COLO668 (cell line): ENCODE results near the gene STAC.

ENCODE experiments used
- DNase-seq: peaks from one replicate; lab custom pipeline; 2025; ENCODE audit not compliant: unreplicated experiment; lab: John Stamatoyannopoulos, UW

Gene STAC

GRCh38 chr3:36380221-36381031 lies at the start of gene STAC:
Gene STAC (plus strand): TSS chr3:36380504. CDS start chr3:36380644, 140 bp downstream.
- peak; percentile 71 for DNase-seq

- no peak for DNase-seq
Measured at GRCh38 chr3:36332139-36332538, 48.2 kb upstream of the STAC start.

- DNase-seq: no peak
Measured at GRCh38 chr3:36362216-36362615, 18.1 kb upstream of the STAC start.

GRCh38 chr3:36362973-36363372 lies 17.3 kb upstream of the STAC start:
- no peak for DNase-seq

GRCh38 chr3:36364260-36364659 lies 16.0 kb upstream of the STAC start:
- no peak for DNase-seq

GRCh38 chr3:36365829-36366228 lies 14.5 kb upstream of the STAC start:
- DNase-seq: no peak

- DNase-seq: no peak
Measured at GRCh38 chr3:36366308-36366707, 14.0 kb upstream of the STAC start.

- no peak for DNase-seq
Measured at GRCh38 chr3:36367912-36368573, 12.3 kb upstream of the STAC start.

GRCh38 chr3:36372534-36372935 lies 7.8 kb upstream of the STAC start:
- DNase-seq: no peak

- no peak for DNase-seq
Measured at GRCh38 chr3:36373084-36373483, 7.2 kb upstream of the STAC start.

- DNase-seq: no peak
Measured at GRCh38 chr3:36373666-36374065, 6.6 kb upstream of the STAC start.

GRCh38 chr3:36379872-36380220 lies 458 bp upstream of the STAC start:
- DNase-seq: no peak

- DNase-seq: no peak
Measured at GRCh38 chr3:36381311-36381956, 1.1 kb downstream of the STAC start.

GRCh38 chr3:36393563-36393962 lies 13.3 kb downstream of the STAC start:
- DNase-seq: no peak

GRCh38 chr3:36394176-36394575 lies 13.9 kb downstream of the STAC start:
- no peak for DNase-seq

GRCh38 chr3:36397841-36398240 lies 17.5 kb downstream of the STAC start:
- no peak for DNase-seq

- DNase-seq: no peak
Measured at GRCh38 chr3:36399933-36400332, 19.6 kb downstream of the STAC start.

GRCh38 chr3:36401056-36401455 lies 20.8 kb downstream of the STAC start:
- DNase-seq: no peak

- DNase-seq: no peak
Measured at GRCh38 chr3:36403661-36404060, 23.4 kb downstream of the STAC start.

- no peak for DNase-seq
Measured at GRCh38 chr3:36405190-36405589, 24.9 kb downstream of the STAC start.

GRCh38 chr3:36408146-36408545 lies 27.8 kb downstream of the STAC start:
- no peak for DNase-seq

- no peak for DNase-seq
Measured at GRCh38 chr3:36409862-36410261, 29.6 kb downstream of the STAC start.
